NCI-H2227 treated with DMSO at 0.1 percent for 48 hours (cell line): ENCODE measurements around the gene SELENON.
A peak's percentile ranks its signal among the peaks of the same experiment; 100 is the strongest.
"Not testable (repeated sequence)": the region's sequence is repeated elsewhere in the genome, so short reads cannot be mapped to it uniquely, and the experiment has no call there.

ENCODE experiments used
- DNase-seq: peaks from one replicate; lab custom pipeline; 2025; lab: John Stamatoyannopoulos, UW

SELENON gene

DNA sequence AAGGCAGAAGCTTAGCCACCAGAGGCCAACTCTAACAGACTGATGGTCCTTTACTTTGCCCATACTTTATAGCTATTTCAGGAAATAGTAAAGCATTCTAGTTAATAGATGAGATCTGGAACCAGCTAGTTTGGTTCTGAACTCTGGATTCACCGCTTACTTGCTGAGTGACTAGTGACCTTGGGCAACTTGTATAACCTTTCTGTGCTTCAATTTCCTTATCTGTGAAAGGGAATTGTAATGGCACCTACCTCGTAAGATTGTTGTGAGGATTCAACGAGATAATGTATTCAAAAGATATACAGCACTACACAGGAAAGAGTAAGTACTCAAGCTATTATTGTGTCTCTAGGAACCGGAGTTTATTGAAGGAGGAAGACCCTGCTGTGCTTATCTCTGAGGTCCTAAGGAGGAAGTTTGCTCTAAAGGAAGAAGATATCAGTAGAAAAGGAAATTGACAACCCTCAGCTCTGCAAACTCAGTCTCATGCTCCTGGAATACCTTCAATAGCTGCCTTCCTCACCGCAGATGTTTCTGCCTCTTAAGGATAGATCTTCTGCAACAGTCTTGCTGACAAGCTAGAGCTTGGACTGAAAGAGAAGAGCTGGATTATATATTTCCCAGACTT lies 31.7 kb downstream of the SELENON start:
- no peak for DNase-seq

DNA sequence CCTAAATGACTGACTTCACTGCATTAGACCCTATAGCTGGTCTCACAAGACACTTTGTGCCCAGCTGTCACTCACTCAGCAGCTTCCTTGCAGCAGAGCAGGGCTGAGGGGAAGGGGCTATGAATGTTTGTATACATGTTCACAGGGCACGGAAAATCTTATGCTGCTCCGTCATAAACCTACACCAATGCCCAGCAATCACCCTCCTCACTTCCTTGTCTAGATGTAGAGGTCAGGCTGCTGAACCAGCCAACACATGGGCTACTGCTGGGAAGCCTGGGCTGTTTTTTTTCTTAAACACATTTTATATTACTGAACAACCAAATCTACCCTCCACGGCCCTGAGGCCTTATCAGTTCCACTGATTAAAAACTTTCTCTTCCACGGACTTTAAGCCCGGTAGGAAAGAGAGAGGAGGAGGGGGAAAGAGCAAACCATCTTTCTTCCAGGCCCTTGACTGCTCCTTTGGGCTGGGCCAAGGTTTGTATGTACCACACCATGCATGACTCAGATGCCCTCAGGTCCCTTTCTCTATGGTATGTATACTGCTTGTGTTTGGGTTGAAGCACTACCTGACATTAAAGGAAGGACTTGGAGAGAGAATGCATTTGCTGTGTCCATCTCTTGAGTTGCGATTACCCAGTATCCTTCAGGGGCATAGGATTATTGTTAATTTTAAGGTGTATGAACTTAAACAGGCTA lies 32.5 kb downstream of the SELENON start:
- DNase-seq = no peak

DNA sequence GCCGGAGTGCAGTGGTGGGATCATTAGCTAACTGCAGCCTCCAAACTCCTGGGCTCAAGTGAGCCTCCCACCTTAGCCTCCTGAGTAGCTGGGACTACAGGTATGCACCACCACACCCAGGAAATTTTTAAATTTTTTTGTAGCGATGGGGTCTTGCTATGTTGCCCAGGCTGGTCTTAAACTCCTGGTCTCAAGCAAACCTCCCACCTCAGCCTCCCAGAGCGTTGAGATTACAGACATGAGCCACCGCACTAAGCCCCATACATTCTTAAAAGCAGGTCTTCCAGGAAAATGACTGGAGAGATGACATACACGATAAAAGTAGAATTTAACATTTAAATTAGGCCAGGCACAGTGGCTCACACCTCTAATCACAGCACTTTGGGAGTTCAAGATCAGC lies 33.2 kb downstream of the SELENON start:
- DNase-seq = no peak

DNA sequence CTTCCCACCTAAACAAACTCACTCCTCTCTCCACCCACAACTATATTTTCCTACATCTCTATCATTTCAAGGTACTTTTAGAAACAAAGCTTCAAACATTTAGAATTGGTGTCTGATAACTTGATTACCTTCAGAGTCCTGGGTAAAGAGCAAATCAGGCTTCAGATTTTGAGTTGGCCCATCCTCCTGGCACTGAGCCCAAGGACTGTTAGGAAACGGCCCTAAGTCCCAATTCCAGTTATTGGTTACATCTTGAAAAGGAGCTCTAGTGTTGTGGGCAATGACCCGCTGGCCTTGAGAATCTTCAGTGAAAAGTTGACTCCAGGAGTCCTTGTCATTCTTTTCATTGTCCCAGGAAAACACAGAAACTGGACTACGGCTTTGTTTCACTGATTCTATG lies 34.9 kb downstream of the SELENON start:
- DNase-seq = no peak

DNA sequence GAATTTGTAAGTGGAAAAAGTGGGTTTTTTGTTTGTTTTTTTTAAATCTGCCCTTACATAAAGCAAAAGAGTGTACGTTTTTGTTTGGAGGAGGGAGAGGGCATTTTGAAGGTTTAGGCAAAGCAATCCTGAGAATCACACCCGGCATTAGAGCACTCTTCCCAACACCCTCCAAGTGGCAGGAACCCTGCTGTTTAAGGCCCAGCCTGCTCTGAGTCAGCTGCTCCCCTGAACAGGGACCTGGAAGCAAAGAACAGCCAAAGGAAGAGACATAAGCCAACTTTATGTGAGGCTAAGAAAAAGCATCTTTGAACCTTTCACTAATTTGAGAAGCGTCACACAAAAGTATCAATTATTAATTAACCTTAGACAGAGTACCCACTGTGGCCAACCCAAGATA lies 36.7 kb downstream of the SELENON start:
- no peak for DNase-seq

DNA sequence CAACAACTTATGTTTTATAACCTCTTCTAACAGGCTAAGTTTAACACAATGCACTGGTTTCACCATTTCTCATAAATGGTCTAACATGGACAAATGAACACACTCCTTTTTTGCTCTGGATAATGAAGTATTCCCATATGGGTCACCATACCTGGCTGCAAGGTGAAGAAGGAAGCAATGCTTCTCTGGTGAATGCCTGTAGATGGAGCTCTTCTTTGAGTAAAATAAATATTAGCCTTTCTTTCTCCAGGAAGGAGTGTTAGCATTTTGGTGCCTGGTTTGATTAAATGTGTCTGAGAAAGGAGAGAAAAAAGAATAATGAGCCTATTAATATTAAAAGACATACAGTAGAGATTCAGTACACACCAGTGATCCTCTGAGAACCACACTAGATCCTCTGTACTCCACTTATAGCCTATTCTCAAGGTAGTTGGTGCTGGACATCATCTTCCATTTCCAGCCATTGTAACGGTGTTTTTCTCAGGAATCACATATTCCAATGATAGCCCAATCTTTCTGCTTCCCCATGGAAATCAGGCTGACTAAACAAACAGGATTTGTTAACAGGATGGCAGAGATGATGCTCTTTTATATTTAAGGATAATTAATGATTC lies 37.4 kb downstream of the SELENON start:
- no peak for DNase-seq

DNA sequence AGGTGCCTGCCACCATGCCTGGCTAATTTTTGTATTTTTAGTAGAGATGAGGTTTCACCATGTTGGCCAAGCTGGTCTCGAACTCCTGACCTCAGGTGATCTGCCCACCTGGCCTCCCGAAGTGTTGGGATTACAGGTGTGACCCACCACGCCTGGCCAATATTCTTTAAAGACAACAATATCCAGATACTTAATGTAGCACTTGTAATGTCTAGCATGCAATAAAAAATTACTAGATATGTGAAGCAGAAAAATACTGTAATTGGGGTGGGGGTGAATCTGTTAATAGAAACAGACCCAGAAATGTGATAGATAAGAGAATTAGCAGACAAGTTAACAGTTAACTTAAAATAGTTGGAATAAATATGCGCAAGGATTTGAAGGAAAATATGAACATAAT lies 39.8 kb downstream of the SELENON start:
- not testable (repeated sequence) for DNase-seq

DNA sequence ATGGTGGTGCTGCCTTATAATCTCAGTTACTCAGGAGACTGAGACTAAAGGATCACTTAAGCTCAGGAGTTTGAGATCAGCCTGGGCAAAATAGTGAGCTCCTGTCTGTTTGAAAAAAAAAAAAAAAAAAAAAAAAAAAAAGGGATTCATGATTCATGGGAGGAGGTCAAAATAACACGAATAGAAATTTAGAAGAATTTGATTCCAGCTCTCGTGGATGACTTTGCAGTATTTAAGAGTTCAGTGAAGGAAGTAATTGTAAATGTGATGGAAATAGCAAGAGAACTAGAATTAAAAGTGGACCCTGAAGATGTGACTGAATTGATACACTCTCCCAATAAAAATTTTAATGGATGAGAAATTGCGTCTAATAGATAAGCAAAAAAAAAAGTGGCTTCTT lies 43.5 kb downstream of the SELENON start:
- no peak for DNase-seq

DNA sequence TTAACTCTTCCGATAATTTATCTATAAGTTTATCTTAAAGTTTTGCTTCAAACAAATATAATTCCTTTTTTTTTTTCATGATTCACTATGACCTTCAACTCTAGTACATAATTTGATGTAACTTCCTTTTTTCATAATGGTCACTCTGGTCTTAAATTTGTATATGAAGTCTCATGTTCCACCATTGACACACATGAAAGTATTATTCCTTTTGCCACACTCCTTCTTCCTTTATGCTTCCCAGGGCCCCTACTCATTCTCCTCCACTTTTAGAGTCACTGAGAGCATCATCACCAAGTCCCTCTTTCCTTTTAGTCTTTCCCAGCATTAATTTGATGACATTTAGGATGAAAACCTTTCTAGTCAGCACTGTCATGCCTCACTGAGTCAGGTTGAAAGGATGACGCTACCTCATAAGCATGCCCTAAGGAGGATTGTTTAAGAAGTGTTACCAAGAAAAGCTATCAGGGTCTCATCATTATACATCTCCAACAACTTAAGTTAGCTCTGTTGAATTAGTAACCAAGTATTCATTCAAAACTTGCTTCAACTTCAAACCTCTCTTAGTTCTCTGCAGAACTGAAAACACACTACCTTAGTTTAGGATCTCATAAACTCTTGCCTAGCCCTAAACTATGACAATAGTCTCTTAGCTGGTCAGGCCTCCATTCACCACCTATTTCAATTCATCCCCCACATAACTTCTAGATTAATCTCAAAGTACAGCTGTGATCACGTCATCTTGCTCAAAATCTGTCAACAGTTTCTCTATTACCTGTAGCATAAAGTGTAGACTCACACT lies 44.7 kb downstream of the SELENON start:
- DNase-seq = no peak

DNA sequence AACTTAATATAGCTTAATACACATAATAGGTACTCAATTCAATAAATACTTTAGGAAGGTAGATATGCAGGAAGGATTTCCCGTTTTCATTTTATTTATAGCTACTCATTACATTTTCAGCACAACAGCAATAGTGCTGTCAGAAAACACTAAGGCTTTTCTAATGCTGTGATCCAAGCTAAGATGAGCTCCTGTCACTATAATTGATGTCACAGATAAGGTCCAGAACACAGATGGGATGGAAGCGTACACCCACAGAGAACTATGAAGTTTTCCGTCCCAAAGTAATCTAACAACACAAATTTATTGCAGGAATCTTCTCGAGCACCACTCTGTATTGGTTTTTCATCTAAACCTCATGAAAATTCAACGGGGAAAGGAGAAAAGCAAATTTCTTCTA lies 45.7 kb downstream of the SELENON start:
- no peak for DNase-seq

DNA sequence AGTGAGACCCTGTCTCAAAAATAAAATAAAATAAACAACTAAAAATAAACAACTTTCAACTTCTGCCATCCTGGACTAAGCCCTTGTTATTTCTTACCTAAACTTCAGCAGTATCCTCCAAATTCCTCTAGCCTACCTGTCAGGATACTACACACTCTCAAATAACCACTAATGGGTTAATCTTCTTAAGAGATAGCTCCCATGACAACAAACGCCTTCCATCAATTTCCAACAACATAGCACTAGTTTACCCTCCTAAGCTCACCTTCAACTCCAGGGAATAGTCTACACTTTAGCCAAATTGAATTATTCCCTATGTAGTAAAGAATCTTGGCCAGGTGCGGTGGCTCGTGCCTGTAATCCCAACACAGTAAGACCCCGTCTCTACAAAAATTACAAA lies 47.9 kb downstream of the SELENON start:
- DNase-seq = no peak

DNA sequence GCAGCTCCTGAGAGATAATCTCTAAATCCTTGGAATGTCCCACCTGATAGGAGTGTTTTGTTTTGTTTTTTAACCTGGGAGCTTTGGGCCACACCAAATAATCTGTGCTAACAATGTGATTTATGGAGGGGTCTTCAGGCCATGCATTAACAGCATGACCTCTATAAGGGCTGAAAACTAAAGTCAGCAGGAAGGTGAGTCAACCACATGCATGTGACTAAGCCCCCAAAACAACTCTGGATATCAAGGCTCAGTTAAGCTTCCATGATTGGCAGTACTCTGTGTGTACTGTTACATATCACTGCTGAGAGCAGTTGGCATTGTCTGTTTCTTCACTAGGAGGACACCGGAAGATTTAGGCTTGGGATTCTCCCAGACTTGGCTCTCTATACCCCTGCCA lies 48.5 kb downstream of the SELENON start:
- DNase-seq = no peak

DNA sequence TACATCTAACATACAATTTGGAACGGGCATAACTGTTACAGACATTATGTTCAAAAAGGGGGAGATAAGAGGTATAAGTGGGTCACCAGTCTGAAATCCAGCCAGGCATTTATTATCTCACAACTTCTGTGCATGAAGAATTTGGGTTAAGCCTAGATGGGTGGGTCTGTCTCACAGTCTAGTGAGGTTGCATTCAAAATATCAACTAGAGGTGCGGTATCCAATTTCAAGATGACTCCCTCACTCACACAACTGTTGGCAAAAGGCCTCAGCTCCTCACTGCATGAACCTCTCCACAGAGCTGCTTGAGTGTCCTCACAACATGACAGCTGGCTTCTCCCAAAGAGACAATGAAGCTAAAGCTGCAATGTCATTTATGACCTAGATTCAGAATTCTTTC lies 54.6 kb downstream of the SELENON start:
- no peak for DNase-seq

DNA sequence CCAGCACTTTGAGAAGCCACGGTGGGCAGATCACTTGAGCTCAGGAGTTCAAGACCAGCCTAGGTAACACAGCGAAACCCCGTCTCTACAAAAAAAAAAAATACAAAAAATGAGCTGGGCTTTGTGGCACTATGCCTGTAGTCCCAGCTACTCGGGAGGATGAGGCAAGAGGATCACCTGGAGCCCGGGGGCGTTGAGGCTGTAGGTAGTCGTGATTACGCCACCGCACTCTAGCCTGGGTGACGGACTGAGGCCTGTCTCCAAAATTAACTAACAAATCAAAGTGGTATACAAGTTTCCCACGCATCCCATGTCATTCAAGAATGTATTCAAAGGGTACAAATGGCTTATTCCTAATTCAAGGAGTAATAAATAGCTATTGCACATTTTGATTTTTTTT lies 56.9 kb downstream of the SELENON start:
- no peak for DNase-seq

DNA sequence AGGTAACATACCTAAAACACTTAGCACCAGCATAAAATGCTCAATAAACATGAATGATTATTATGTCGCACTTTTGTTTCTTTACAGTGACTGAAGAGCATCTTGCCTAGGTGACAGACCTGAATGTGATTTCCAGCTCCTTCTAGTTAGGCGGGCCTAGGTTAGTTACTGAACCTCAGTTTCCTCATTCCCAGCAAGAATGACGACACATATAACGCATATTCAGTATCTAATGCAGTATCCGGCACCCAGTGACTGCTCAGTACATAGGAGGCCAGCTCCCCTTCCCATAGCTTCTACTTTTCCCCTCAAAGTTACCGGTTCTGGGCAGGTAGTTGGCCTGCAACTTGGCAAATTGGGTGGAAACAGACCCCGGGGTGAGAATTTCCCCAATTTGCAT lies 58.5 kb downstream of the SELENON start:
- no peak for DNase-seq

DNA sequence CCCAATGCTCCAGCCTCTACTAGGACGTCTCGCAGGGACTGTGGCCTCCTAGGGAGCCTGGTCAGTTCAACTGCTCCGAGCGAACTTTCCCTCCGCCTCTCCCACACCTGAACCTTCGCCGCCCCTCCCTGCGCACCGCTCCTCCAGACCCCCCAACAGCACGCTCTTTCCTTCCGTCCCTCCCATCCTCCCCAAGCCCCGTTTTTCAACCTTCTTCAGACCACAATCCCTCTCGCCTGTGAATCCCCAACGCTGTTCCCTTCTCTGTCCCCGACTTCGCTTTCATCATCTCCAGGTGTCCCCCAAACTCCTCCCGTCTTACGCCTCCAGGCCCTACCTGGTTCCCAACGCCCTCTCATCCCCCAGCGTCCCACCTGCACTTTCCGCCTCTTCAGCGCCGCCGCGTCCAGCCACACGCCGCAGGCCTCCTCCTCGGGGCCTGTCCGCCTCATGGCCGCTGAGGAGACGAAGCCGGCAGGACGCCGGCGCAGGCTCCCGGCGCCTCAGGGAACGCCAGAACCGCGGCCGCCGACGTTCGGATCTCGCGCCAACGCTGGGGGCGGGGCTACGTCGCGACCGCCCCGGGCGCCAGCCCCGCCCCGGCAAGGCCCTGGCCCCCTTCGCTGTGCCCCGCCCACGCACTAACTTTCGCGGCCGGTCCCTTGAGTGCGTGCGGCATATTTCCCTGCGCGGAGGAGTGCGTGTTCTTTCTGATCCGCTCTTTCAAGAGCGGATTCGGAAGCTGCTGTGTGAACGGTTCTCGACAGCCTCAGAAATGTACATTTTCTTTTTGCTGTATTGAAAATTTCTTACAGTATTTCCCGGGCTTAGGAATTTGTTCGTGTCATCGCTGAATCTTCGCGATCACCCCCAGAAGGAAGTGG lies 59.2 kb downstream of the SELENON start, which contains the start of gene AUNIP:
Gene AUNIP (minus strand): TSS at position 552 of the 884 bp plus-strand sequence. CDS start 100 bp downstream, at position 452.
- DNase-seq = peak; percentile 86

DNA sequence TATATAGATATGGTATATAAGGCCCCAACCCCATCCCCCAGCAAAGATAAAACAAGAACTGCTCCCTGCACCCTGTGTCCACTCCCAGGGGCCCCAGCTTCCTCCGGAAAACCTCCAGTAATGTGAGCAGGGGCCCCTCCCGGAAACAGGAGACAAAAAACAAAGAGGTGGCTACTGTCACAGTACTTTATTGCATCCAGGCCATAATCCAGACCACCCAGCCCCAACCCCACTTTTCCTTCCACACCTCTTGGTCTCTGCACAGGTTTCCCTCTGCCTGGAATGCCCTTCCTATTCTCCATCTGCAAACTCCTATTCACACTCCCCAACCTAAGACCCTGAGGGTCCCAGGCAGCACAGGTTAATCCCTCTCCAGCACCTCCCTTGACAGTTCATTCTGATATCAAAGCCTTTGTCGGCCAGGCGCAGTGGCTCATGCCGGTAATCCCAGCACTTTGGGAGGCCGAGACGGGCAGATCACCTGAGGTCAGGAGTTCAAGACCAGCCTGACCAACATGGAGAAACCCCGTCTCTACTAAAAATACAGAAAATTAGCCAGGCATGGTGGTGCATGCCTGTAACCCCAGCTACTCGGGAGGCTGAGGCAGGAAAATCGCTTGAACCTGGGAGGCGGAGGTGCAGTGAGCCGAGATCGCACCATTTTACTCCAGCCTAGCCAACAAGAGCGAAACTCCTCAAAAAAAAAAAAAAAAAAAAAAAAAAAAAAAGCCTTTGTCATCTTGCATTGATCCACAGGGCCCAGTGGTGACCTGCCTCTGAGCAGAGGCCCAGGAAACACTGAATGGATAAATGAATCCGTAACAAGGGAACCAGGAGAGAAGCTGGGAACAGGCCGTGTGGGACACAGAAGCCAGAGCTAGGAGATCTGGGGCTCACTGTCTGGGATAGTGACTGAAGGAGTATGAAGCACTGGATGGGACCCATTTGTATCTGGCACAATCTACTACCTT lies 61.6 kb downstream of the SELENON start:
- no peak for DNase-seq

DNA sequence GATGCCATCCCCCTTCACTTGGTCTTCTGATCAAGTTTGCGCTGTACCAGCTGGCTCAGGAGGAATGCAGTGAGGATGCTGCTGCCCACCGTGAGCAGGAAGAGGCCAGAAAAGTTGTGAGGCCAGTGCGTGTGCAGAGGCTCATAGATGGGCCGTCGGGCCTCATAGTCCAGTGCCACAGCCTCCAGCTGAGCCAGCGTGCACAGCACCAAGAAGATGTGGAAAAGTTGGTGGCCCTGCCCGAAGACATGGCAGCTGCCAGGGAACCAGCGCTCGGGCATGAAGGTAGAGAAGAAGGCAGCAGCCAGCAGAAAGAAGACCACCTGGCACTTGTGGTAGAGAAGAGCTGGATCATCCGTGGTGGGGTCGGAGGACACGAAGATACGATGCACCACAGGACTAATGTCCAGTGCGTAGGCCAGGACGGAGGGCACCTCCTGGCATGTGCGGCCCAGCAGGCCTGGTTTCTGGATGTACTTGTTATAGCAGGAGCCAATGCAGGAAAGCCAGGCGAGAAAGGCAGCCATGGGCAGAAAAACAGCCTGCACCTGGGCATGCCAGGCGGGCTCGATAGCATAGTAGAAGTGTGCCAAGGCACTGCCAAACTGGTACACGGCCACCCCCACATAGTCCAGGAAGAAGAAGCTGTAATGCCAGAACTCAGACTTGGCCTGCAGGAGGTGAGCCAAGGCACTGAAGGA lies 62.9 kb downstream of the SELENON start:
- DNase-seq = no peak

DNA sequence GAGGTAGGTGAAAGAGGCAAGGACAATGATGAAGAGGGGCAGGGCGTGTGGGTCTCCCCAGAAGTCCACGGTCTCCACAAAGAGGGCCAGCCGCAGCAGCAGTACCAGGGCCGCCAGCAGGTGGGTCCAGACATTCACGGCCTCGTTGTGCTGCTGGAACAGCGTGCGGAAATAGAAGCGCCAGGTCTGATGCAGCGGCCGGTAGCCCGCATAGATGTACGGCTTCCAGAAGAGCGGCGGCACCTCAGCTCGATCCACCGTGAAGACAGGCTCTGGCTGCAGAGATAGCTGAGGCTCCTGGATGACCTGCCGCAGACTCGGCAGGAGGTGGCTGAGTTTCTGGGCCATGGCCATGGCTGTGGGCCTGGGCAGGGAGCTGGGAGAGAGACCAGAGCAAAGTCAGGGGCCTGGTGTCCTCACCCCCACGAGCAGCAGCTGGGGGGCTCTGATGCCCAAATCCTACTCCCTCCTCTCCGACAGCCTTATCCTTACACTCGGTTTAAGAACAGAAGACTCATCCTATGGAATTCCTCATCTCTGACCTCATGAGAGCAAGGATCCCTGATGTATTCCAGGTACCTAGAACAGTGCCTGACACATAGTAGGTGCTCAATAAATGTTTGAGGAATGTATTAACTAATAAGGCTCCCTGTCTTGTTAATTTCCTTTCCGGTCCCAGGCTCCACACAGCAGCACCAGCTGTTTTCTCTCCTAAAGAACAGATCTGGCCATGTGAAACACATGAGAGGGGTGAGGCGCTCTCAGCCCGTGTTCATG lies 63.7 kb downstream of the SELENON start:
- DNase-seq = no peak
